Thymus (tissue), 11 donors: ENCODE data around the gene PTGFR. TPM values are rescaled to one million over a fixed set of nuclear protein-coding genes. Genes with fewer than 3 reads are reported as not detected.

Experiments used
- DNase-seq, 9 donors: peaks; one replicate each; pipeline ENCODE4 v3.0.0-alpha.2; 2013; ENCODE audit warnings: low spot score in 9 of 9, low read depth in 6 of 9, missing footprints in 1 of 9
- H3K27ac ChIP-seq, 2 donors: one replicate each; pipeline ENCODE4 v1.5.1; 2013; ENCODE audit warnings: control low read depth in 1 of 2, low read depth in 1 of 2, low read length in 1 of 2, mild to moderate bottlenecking in 1 of 2, moderate library complexity in 1 of 2
- H3K27me3 ChIP-seq, 2 donors: one replicate each; pipeline ENCODE4 v1.5.1; 2013; ENCODE audit warnings: low read length in 1 of 2; ENCODE audit not compliant: control insufficient read depth in 2 of 2, insufficient read depth in 1 of 2
- H3K36me3 ChIP-seq, 2 donors: one replicate each; pipeline ENCODE4 v1.5.1; 2013; ENCODE audit warnings: low read length in 1 of 2, mild to moderate bottlenecking in 1 of 2, moderate library complexity in 1 of 2; ENCODE audit not compliant: control insufficient read depth in 2 of 2, insufficient read depth in 2 of 2
- H3K4me1 ChIP-seq, 2 donors: one replicate each; pipeline ENCODE4 v1.5.1; 2013; ENCODE audit warnings: low read length in 2 of 2; ENCODE audit not compliant: control insufficient read depth in 2 of 2, insufficient read depth in 2 of 2
- H3K4me3 ChIP-seq, 2 donors: one replicate each; pipeline ENCODE4 v1.5.1; 2013; ENCODE audit warnings: low read length in 2 of 2, control low read depth in 1 of 2, mild to moderate bottlenecking in 1 of 2
- H3K9me3 ChIP-seq, 2 donors: one replicate each; pipeline ENCODE4 v1.5.1; 2013; ENCODE audit warnings: low read length in 1 of 2, mild to moderate bottlenecking in 1 of 2; ENCODE audit not compliant: control insufficient read depth in 2 of 2, insufficient read depth in 1 of 2
- WGBS: extraction: QIAGEN DNeasy Blood & Tissue Kit; methylation state at CpG from one replicate; pipeline ENCODE4 v1.1.7; 2013; 5-methylcytosine and 5-hydroxymethylcytosine counted together
- polyA plus RNA-seq: library from polyadenylated mRNA; stranded (reverse); fragments of 200-250 nt; gene quantifications from one replicate; pipeline ENCODE4 v1.2.3, GENCODE V29; 2013
- total RNA-seq: library from RNA; stranded (reverse); fragments of 120-200 nt; gene quantifications from one replicate; pipeline ENCODE4 v1.2.4, GENCODE V29; 2013
- donor health status: healthy.

The PTGFR gene
- total and polyA plus RNA-seq, 2 donors, result 0.11 to 0.14 TPM

- 90% methylated on average over 1 of the region's 1 CpG for WGBS
Measured at GRCh38 chr1:78535286-78535685, 44.5 kb downstream of the PTGFR start.

GRCh38 chr1:78536427-78536826, 45.7 kb downstream of the PTGFR start:
- WGBS, result 97% methylated on average over 2 of the region's 2 CpGs
- DNase-seq, result no peak
- H3K36me3 ChIP-seq, result no peaks in the 10 kb centered on the region

More at GRCh38 chr1:78535286-78535685, 44.5 kb downstream of the PTGFR start:
- Histone ChIP-seq H3K4me1 (no peaks in the 10 kb centered on the region), H3K36me3 (no peaks in the 10 kb centered on the region), H3K27me3 (no peaks in the 10 kb centered on the region), H3K9me3 (no peaks in the 10 kb centered on the region), H3K27ac (no peak overlapping the region), H3K4me3 (no peak overlapping the region)
- DNase-seq, result no peak

GRCh38 chr1:78540048-78540447, 49.3 kb downstream of the PTGFR start:
- Histone ChIP-seq H3K27me3 (no peaks in the 10 kb centered on the region), H3K4me3 (no peak overlapping the region), H3K27ac (no peak overlapping the region), H3K9me3 (peaks cover 0 to under 1% of the 10 kb centered on the region in 2 donors), H3K4me1 (no peaks in the 10 kb centered on the region), H3K36me3 (no peaks in the 10 kb centered on the region)
- DNase-seq, result no peak
- 81% methylated on average over 2 of the region's 2 CpGs for WGBS

More at GRCh38 chr1:78536427-78536826, 45.7 kb downstream of the PTGFR start:
- Histone ChIP-seq H3K27ac (no peak overlapping the region), H3K27me3 (no peaks in the 10 kb centered on the region), H3K9me3 (no peaks in the 10 kb centered on the region), H3K4me3 (no peak overlapping the region), H3K4me1 (no peaks in the 10 kb centered on the region)

- H3K4me3 ChIP-seq, result no peak overlapping the region
- H3K9me3 ChIP-seq, result peaks cover 0 to 3% of the 10 kb centered on the region in 2 donors
- DNase-seq, result no peak
- no peaks in the 10 kb centered on the region for H3K27me3 ChIP-seq
- no peak overlapping the region for H3K27ac ChIP-seq
- H3K4me1 ChIP-seq, result no peaks in the 10 kb centered on the region
- no peaks in the 10 kb centered on the region for H3K36me3 ChIP-seq
Measured at GRCh38 chr1:78541479-78541878, 50.7 kb downstream of the PTGFR start.

GRCh38 chr1:78543941-78544643, 53.3 kb downstream of the PTGFR start:
- Histone ChIP-seq H3K27me3 (no peaks in the 10 kb centered on the region), H3K4me1 (no peaks in the 10 kb centered on the region), H3K36me3 (no peaks in the 10 kb centered on the region), H3K27ac (no peak overlapping the region), H3K4me3 (no peak overlapping the region), H3K9me3 (peaks cover 0 to 3% of the 10 kb centered on the region in 2 donors)
- 92% methylated on average over 3 of the region's 3 CpGs for WGBS
- DNase-seq, result no peak

GRCh38 chr1:78547081-78547480, 56.3 kb downstream of the PTGFR start:
- no peaks in the 10 kb centered on the region for H3K4me1 ChIP-seq

GRCh38 chr1:78549331-78549730, 58.6 kb downstream of the PTGFR start:
- Histone ChIP-seq H3K36me3 (no peaks in the 10 kb centered on the region), H3K9me3 (peaks cover 1 to 21% of the 10 kb centered on the region in 2 donors), H3K4me3 (no peak overlapping the region), H3K4me1 (no peaks in the 10 kb centered on the region), H3K27me3 (no peaks in the 10 kb centered on the region), H3K27ac (no peak overlapping the region)
- 83% methylated on average over 3 of the region's 3 CpGs for WGBS
- DNase-seq, result no peak

More at GRCh38 chr1:78547081-78547480, 56.3 kb downstream of the PTGFR start:
- no peak overlapping the region for H3K27ac ChIP-seq
- H3K36me3 ChIP-seq, result no peaks in the 10 kb centered on the region
- DNase-seq, result no peak
- peaks cover 0 to 3% of the 10 kb centered on the region in 2 donors for H3K9me3 ChIP-seq
- H3K27me3 ChIP-seq, result no peaks in the 10 kb centered on the region
- no peak overlapping the region for H3K4me3 ChIP-seq
- 75% methylated on average over 1 of the region's 1 CpG for WGBS

GRCh38 chr1:78549891-78550290, 59.1 kb downstream of the PTGFR start:
- Histone ChIP-seq H3K4me1 (no peaks in the 10 kb centered on the region), H3K36me3 (no peaks in the 10 kb centered on the region), H3K4me3 (no peak overlapping the region), H3K27ac (no peak overlapping the region), H3K27me3 (no peaks in the 10 kb centered on the region), H3K9me3 (peaks cover 1 to 21% of the 10 kb centered on the region in 2 donors)
- WGBS, result 85% methylated on average over 3 of the region's 3 CpGs
- DNase-seq, result no peak

GRCh38 chr1:78553859-78554258, 63.1 kb downstream of the PTGFR start:
- no peaks in the 10 kb centered on the region for H3K36me3 ChIP-seq
- no peaks in the 10 kb centered on the region for H3K4me1 ChIP-seq
- no peak for DNase-seq
- peaks cover 1 to 18% of the 10 kb centered on the region in 2 donors for H3K9me3 ChIP-seq
- no peaks in the 10 kb centered on the region for H3K27me3 ChIP-seq
- no peak overlapping the region for H3K27ac ChIP-seq
- H3K4me3 ChIP-seq, result no peak overlapping the region
- 77% methylated on average over 5 of the region's 5 CpGs for WGBS
